CD4-positive, alpha-beta T cell treated with Interleukin-21 for 1 hour (primary cell): ENCODE measurements around the gene FOXN1.
A peak's percentile ranks its signal among the peaks of the same experiment; 100 is the strongest.

Experiments used
- DNase-seq: peaks from one replicate; pipeline ENCODE4 v3.0.0-alpha.2; 2020

FOXN1 gene

DNA sequence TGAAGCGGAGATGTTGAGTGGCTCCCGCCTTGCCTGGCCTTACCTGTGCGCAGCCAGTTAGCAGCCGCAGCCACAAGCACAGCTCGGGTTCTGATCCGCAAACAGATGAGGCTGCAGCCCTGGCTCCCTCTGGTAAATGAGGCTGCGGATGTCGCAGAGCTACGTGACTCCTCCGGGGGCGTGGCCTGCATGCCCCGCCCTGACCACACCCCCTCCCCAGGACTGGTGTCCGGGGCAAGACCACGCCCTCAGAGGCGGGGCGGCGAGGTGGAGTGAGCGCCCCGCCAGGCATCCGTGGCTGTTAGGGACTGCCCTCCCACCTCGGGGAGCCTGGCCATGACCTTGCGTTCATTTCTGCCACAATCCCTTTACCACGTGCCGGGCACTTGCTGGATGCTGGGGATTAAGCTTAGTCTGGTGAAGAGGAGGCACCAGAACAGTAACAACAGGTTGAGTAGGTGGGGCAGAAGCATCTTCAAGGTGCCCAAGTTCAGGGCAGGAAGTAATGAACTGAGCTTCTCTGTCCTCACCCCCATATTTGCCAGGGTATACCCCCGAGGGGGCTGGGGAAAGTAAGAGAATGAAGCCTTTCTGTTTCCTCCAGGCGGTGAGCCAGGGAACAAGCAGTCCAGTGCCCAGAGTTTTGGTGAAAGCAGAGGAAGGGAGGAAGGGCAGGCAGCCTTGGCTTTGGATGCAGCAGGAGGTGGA lies 70.8 kb downstream of the FOXN1 start, which contains the start of gene ALDOC:
Gene ALDOC, minus strand, starts transcription at position 138 of the 708 bp plus-strand sequence. CDS start 1,363 bp downstream, outside the sequence.
- DNase-seq, result peak; percentile 98

DNA sequence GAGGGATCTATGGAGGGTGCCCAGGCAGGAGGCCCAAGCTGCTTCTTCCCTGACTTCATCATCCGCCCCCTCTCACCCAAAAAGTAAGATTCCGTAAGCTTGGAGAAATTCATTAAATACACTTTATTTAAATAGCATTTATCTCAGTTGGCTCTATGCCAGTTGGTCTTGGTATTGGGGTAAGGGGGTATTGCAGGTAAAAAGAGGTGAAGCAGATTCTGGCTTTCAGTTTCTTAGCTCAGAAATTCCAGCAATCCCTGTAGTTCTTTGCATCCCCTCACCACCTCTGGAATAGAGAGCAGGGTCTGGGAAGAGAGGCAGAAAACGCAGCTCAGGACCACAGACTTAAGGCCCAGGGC lies 71.3 kb downstream of the FOXN1 start:
- no peak for DNase-seq

DNA sequence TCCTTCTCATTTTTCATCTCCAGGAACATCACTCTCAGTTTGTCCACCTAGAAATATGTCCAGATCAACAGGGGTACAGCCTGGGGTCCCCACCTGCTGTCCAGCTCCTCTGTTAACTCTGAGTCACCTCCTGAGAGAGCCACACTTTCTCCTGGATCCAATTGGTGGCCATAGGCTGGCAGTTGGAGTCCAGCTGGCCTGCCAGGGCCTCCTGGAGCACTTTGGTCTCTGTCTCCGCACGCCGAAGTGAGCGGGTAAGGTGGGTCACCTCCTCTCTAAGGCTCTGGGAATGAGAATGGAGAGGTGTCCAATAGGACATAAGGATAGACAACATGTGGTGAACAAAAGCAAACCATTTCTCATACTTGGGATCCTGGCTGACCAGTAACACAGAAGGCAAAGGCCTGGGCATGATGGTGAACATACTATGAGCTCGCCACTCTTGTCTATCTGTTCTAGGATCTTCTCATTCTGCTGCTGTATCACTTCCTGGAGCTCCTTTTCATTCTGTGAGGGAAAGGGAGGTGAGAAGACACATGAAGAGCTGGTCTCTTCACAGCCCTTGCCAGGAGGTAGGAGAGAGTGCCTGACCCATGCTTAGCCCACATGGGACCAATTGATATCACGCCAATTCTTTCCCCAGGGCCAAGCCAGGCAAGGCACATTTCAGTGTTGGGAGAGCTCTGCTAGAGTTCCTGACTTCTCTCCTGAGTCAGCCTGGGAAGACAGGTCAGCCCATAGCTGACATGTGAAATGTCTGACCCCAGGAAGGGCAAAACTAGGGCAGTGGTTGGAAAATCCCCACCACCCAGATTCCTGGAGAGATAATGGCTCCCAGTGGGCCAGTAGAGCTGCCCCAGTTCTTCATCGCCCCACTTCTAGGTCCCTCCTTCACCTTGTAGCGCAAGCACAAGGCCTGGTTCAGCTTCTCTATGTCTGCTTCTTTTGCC lies 72.4 kb downstream of the FOXN1 start:
- no peak for DNase-seq

DNA sequence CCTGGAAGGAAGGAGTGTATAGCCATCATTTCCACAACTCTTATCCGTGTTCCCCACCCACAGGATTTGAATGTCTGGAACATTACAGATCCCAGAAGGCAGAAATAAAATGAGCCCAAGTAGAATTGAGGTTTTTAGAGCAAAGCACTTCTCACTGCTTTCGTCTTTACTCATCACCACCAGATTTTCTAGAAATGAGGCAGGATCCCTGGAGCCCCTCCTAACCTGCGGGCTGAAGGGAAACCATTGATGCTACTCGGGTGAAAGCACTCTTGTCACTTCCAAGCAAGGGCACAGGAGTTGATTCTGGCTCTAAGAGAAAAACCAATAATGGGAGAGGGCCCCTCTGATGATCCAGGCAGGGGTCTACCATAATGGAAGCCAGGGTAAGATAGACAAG lies 73.4 kb downstream of the FOXN1 start:
- DNase-seq, result no peak

DNA sequence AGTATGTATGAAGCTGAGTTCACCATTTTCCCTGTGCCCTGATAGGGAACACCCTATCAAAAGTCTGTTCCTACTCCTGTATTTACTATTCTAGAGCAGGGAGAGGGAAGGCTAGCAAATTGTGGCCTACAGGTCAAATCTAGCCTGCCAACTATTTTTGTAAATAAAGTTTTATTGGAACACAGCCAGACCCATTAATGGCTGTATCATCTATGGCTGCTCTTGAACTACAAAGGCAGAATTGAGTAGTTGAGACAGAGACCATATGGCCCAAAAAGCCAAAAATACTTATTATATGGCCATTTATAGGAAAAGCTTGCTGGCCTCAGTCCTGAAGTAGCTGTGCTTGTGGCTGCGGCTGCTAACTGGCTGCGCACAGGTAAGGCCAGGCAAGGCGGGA lies 74.8 kb downstream of the FOXN1 start:
- DNase-seq, result no peak

DNA sequence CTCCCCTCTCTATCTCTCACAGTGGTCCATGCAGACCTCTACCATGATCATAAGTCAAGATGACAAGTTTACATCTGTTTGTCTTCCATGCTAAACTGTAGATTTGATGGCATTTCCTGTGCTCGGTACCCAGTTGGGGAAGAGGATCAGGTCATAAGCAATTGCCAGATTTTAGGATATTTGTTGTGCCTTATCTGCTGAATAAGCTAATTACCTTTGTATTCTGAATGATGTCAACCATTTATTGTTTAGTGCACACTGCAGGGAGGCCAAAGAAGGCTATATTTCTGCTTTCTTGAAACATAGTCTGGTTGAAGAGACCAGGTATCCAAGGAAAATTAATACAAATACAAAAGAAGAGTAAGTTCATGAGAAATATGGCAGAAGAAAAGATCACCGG lies 76.4 kb downstream of the FOXN1 start:
- DNase-seq, result no peak

DNA sequence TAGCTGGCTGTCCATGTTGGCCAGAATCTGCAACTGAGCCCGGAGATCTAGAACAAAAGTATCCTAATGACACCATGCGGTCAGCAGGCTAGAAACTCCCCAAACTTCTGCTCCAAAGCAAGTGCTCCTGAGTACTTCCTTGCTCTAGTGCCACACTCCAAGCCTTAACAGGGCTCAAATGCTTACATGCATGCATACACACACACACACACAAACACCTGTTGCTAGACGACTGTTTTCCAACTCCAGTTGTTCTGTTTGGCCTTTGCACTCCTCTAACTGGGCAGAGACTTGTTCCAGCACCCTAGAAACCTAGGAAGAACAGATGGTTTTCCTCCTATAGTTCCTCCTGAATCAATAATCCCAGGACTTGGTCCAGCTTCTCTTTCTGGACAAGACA lies 78.3 kb downstream of the FOXN1 start:
- DNase-seq, result no peak

DNA sequence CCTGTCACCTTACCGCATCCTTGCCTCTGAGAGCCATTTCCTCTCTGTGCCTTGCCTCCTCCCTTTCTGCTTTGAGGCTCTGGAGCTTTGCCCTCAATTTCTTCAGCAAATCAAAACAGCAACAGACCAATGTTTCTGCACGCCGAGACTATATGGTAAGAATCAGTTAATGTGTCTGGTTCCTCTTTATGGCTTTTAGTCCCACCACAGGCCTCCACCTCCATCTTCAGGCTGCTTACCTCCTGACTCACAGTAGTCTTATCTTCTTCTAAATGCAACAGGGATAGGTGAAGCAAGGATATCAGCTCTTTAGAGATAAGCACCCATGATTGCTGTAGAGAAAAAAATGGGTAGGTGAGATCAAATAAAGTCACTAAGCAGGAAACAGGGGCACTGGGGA lies 79.7 kb downstream of the FOXN1 start:
- DNase-seq, result no peak
